K562 (cell line): ENCODE data around the gene KRT76. TPM values are rescaled to one million over a fixed set of nuclear protein-coding genes. Genes with fewer than 3 reads are reported as not detected.

Experiments
- ATAC-seq: fragments of 200-7000 bp; cut with Tn5 transposase; 3 replicates; pipeline ENCODE4 v1.9.1; 2020; ENCODE audit warnings: moderate library complexity
- BruUV-seq: library from RNA; stranded (reverse); fragments of 400-500 nt; replicated peaks from 2 replicates; lab custom pipeline; 2021; lab: Mats Ljungman, UMichigan
- CTCF ChIA-PET: fragments of 300-600 bp; formaldehyde crosslinking; extraction: SDS; loops from one replicate; lab custom pipeline; 2021; ENCODE audit warnings: low intra/inter-chr PET ratio; lab: Yijun Ruan, JAX
- POLR2A ChIA-PET: fragments of 300-600, 350-650 bp; sonication (Branson Sonifier 250); formaldehyde crosslinking; extraction: SDS; loops from one replicate; lab custom pipeline; 2021; ENCODE audit warnings: antibody characterized with exemption, inconsistent platforms; lab: Yijun Ruan, JAX
- DNase-seq, 4 experiments: peaks; one replicate each; pipeline versions ENCODE4 v3.0.0 to v3.0.0-alpha.2; 2011 to 2018; ENCODE audit warnings: low spot score in 3 of 4, mixed read lengths in 3 of 4; ENCODE audit errors: extremely low read depth in 1 of 4
- FAIRE-seq: peaks from 2 replicates; lab custom pipeline; 2011; peaks lifted over from hg19 to GRCh38; lab: Jason Lieb, UNC
- H2AFZ ChIP-seq: 2 replicates; pipeline ENCODE4 v1.6.0; 2011; ENCODE audit warnings: low read depth, low read length, control low read depth, inconsistent platforms
- H3K27ac ChIP-seq: fragments of 200-600 bp; 3 replicates; pipeline ENCODE4 v1.8.0; 2011; ENCODE audit warnings: low read depth, mild to moderate bottlenecking, control low read depth, inconsistent platforms, low read length, moderate library complexity, mixed read lengths; ENCODE audit errors: extremely low read depth
- H3K27me3 ChIP-seq, 2 experiments: fragments of 300-600 bp in 1 of 2; 2 replicates in 1 of 2; 3 replicates in 1 of 2; pipeline versions ENCODE4 v1.6.0 to v1.8.0; 2011; ENCODE audit warnings: inconsistent platforms in 2 of 2, low read length in 2 of 2, mild to moderate bottlenecking in 1 of 2, mixed read lengths in 1 of 2, moderate library complexity in 1 of 2; ENCODE audit not compliant: control insufficient read depth in 2 of 2, insufficient read depth in 2 of 2
- H3K36me3 ChIP-seq: fragments of 300-600 bp; 3 replicates; pipeline ENCODE4 v1.8.0; 2011; ENCODE audit warnings: mild to moderate bottlenecking, low read length, inconsistent platforms; ENCODE audit not compliant: control insufficient read depth, insufficient read depth
- H3K4me1 ChIP-seq, 2 experiments: fragments of 200-600 bp in 1 of 2; replicated peaks in 1 of 2; 2 replicates in 1 of 2; 3 replicates in 1 of 2; pipeline versions ENCODE4 v1.5.1 to v1.8.0; 2011; ENCODE audit warnings: inconsistent platforms in 2 of 2, low read length in 2 of 2, mild to moderate bottlenecking in 1 of 2, mixed read lengths in 1 of 2, moderate library complexity in 1 of 2; ENCODE audit not compliant: control insufficient read depth in 2 of 2, insufficient read depth in 2 of 2
- H3K4me2 ChIP-seq: 2 replicates; pipeline ENCODE4 v1.6.1; 2011; ENCODE audit warnings: low read length, control low read depth, inconsistent platforms, mixed read lengths; ENCODE audit not compliant: insufficient read depth
- H3K4me3 ChIP-seq: fragments of 200-600 bp; sonication (generic), shearing (Covaris generic); 2 replicates; pipeline ENCODE4 v1.5.1; 2016; ENCODE audit warnings: control low read depth, inconsistent platforms
- H3K79me2 ChIP-seq: fragments of 200-600 bp; 3 replicates; pipeline ENCODE4 v1.8.0; 2011; ENCODE audit warnings: low read length, inconsistent platforms; ENCODE audit not compliant: control insufficient read depth, insufficient read depth
- H3K9ac ChIP-seq, 2 experiments: 2 replicates each; pipeline versions ENCODE4 v1.6.0 to v1.6.1; 2011; ENCODE audit warnings: low read depth in 2 of 2, low read length in 2 of 2, control low read depth in 1 of 2, inconsistent platforms in 1 of 2, mild to moderate bottlenecking in 1 of 2, mixed read lengths in 1 of 2; ENCODE audit not compliant: insufficient read depth in 1 of 2
- H3K9me1 ChIP-seq: one replicate; pipeline ENCODE4 v1.6.0; 2011; ENCODE audit warnings: inconsistent platforms, mild to moderate bottlenecking, low read length, moderate library complexity; ENCODE audit not compliant: control insufficient read depth, insufficient read depth
- H3K9me3 ChIP-seq: replicated peaks from 2 replicates; pipeline ENCODE4 v1.5.1; 2011; ENCODE audit warnings: low read depth, low read length, inconsistent platforms; ENCODE audit not compliant: control insufficient read depth, insufficient read depth
- H4K20me1 ChIP-seq: replicated peaks from 2 replicates; pipeline ENCODE4 v1.6.1; 2011; ENCODE audit warnings: low read length, inconsistent platforms, mixed read lengths; ENCODE audit not compliant: control insufficient read depth, insufficient read depth
- BRCA1 ChIP-seq, 2 experiments: fragments of 450-650 bp in 1 of 2; sonication (generic) in 1 of 2; formaldehyde crosslinking in 1 of 2; IDR thresholded peaks; 2 replicates each; pipeline versions ENCODE4 v1.5.0 to v1.6.1; 2017 to 2020; ENCODE audit warnings: mild to moderate bottlenecking in 1 of 2, missing genetic modification reagents in 1 of 2
- ELF2 ChIP-seq: fragments of 250-450 bp; sonication (Bioruptor Pico); IDR thresholded peaks from 2 replicates; pipeline ENCODE4 v1.5.0; 2021; ENCODE audit warnings: mild to moderate bottlenecking
- FOS ChIP-seq: IDR thresholded peaks from 3 replicates; pipeline ENCODE4 v1.6.1; 2011; ENCODE audit not compliant: insufficient read length; ENCODE audit errors: extremely low read depth
- HDGF ChIP-seq: fragments of 450-650 bp; IDR thresholded peaks from 2 replicates; pipeline ENCODE4 v1.6.1; 2016
- KAT2B ChIP-seq: IDR thresholded peaks from one replicate; pipeline ENCODE4 v1.6.1; 2012; ENCODE audit warnings: low read depth, mild to moderate bottlenecking, control low read depth, inconsistent platforms, low read length, moderate library complexity
- NFYB ChIP-seq: IDR thresholded peaks from 2 replicates; pipeline ENCODE4 v1.6.1; 2011; ENCODE audit warnings: mild to moderate bottlenecking, moderate library complexity; ENCODE audit not compliant: insufficient read length; ENCODE audit errors: extremely low read depth
- PTBP1 ChIP-seq: fragments of 200-400 bp; formaldehyde crosslinking; IDR thresholded peaks from 2 replicates; pipeline ENCODE4 v1.6.1; 2017; ENCODE audit warnings: low read depth, low read length
- RFX7 ChIP-seq: fragments of 250-450 bp; sonication (Bioruptor Pico); IDR thresholded peaks from 2 replicates; pipeline ENCODE4 v1.5.1; 2021; ENCODE audit warnings: mild to moderate bottlenecking
- ZEB2 ChIP-seq: fragments of 450-650 bp; IDR thresholded peaks from 2 replicates; pipeline ENCODE4 v1.6.1; 2016
- ZNF311 ChIP-seq: fragments of 250-450 bp; sonication (Bioruptor Pico); IDR thresholded peaks from 2 replicates; pipeline ENCODE4 v1.4.0; 2020; ENCODE audit warnings: mild to moderate bottlenecking, moderate library complexity
- WGBS: fragments of 100-300 bp; shearing (Covaris generic); methylation state at CpG from one replicate; pipeline ENCODE4 v1.1.6; 2016; ENCODE audit warnings: low coverage, mixed read lengths; ENCODE audit not compliant: insufficient coverage; ENCODE audit errors: missing lambda C conversion rate; 5-methylcytosine and 5-hydroxymethylcytosine counted together
- in situ Hi-C: fragments of 300-500 bp; cut with MboI; formaldehyde crosslinking; loops from 4 replicates; pipeline ENCODE4 v1.15.0; 2018; ENCODE audit warnings: inconsistent platforms, mixed read lengths
- intact Hi-C: fragments of 100-400 bp; cut with micrococcal nuclease; formaldehyde crosslinking; loops from 2 replicates; pipeline ENCODE4 v1.14.2; 2022
- polyA plus RNA-seq, 8 experiments: library from polyadenylated mRNA; depleted of rRNA in 4 of 8; stranded (reverse) in 5 of 8; unstranded in 3 of 8; fragments of >200 nt; fragmentation: Nextera tagmentation in 2 of 8; fragmentation: Illumina TruSeq in 1 of 8; extraction: Ambion mirVana in 2 of 8; extraction: Trizol in 1 of 8; gene quantifications; 2 replicates each; pipeline versions ENCODE4 v1.2.1 to v1.2.3, GENCODE V29; 2011 to 2014; ENCODE audit warnings: inconsistent platforms in 1 of 8, missing spikeins in 1 of 8
- total RNA-seq, 7 experiments: library from RNA; depleted of rRNA in 6 of 7; stranded (reverse); fragments of >200 nt in 6 of 7; fragmentation: Illumina TruSeq in 2 of 7; extraction: Trizol in 2 of 7; gene quantifications; 2 replicates each; pipeline versions ENCODE4 v1.2.1 to v1.2.3, GENCODE V29; 2011 to 2021; ENCODE audit warnings: low replicate concordance in 1 of 7
- TF ChIP-seq, protein P1 (sequence below): fragments of 450-650 bp; IDR thresholded peaks from 2 replicates; pipeline ENCODE4 v1.6.1; 2016; ENCODE audit warnings: mild to moderate bottlenecking
- TF ChIP-seq, protein P2 (sequence below): fragments of 250-450 bp; sonication (Bioruptor Pico); IDR thresholded peaks from 2 replicates; pipeline ENCODE4 v1.4.0; 2020

The KRT76 gene
- total and polyA plus RNA-seq, 9 of the 15 experiments (the other 6 are each of a cell fraction or from before 2014, with no cell fraction given), result not detected

DNA sequence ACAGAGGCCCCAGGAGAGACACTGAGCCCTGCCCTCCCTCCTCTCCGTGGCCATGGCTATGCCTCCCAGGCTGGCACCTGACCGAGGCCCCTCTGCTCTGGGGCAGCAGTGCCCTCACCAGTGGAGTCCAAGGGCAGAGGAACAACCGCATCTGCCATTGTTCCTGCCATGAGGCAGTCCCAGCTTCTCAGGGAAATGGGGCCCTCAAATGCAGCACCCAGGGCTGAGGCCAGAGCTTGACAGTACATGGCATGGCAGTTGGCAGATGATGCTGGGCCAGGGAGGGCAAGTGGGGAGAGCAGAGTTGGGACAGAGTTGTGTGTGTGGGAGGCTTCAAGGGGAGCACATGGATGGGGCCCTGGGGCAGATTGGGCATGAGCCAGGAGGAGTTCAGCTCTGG lies 52.8 kb downstream of the KRT76 start:
- TF ChIP-seq NFYB (no peak), KAT2B (no peak), ZNF311 (CRISPR knock-in tag) (no peak), HDGF (no peak), FOS (no peak), ZEB2 (no peak), RFX7 (CRISPR knock-in tag) (no peak), PTBP1 (no peak), ELF2 (CRISPR knock-in tag) (no peak), BRCA1 (IDR thresholded peaks at IDR 0.05) (no peak), BRCA1 (CRISPR knock-in tag; IDR thresholded peaks at IDR 0.05) (no peak)
- TF ChIP-seq, protein P1, sequence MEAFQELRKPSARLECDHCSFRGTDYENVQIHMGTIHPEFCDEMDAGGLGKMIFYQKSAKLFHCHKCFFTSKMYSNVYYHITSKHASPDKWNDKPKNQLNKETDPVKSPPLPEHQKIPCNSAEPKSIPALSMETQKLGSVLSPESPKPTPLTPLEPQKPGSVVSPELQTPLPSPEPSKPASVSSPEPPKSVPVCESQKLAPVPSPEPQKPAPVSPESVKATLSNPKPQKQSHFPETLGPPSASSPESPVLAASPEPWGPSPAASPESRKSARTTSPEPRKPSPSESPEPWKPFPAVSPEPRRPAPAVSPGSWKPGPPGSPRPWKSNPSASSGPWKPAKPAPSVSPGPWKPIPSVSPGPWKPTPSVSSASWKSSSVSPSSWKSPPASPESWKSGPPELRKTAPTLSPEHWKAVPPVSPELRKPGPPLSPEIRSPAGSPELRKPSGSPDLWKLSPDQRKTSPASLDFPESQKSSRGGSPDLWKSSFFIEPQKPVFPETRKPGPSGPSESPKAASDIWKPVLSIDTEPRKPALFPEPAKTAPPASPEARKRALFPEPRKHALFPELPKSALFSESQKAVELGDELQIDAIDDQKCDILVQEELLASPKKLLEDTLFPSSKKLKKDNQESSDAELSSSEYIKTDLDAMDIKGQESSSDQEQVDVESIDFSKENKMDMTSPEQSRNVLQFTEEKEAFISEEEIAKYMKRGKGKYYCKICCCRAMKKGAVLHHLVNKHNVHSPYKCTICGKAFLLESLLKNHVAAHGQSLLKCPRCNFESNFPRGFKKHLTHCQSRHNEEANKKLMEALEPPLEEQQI, result no peak
- TF ChIP-seq, protein P2, sequence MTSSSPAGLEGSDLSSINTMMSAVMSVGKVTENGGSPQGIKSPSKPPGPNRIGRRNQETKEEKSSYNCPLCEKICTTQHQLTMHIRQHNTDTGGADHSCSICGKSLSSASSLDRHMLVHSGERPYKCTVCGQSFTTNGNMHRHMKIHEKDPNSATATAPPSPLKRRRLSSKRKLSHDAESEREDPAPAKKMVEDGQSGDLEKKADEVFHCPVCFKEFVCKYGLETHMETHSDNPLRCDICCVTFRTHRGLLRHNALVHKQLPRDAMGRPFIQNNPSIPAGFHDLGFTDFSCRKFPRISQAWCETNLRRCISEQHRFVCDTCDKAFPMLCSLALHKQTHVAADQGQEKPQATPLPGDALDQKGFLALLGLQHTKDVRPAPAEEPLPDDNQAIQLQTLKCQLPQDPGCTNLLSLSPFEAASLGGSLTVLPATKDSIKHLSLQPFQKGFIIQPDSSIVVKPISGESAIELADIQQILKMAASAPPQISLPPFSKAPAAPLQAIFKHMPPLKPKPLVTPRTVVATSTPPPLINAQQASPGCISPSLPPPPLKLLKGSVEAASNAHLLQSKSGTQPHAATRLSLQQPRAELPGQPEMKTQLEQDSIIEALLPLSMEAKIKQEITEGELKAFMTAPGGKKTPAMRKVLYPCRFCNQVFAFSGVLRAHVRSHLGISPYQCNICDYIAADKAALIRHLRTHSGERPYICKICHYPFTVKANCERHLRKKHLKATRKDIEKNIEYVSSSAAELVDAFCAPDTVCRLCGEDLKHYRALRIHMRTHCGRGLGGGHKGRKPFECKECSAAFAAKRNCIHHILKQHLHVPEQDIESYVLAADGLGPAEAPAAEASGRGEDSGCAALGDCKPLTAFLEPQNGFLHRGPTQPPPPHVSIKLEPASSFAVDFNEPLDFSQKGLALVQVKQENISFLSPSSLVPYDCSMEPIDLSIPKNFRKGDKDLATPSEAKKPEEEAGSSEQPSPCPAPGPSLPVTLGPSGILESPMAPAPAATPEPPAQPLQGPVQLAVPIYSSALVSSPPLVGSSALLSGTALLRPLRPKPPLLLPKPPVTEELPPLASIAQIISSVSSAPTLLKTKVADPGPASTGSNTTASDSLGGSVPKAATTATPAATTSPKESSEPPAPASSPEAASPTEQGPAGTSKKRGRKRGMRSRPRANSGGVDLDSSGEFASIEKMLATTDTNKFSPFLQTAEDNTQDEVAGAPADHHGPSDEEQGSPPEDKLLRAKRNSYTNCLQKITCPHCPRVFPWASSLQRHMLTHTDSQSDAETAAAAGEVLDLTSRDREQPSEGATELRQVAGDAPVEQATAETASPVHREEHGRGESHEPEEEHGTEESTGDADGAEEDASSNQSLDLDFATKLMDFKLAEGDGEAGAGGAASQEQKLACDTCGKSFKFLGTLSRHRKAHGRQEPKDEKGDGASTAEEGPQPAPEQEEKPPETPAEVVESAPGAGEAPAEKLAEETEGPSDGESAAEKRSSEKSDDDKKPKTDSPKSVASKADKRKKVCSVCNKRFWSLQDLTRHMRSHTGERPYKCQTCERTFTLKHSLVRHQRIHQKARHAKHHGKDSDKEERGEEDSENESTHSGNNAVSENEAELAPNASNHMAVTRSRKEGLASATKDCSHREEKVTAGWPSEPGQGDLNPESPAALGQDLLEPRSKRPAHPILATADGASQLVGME, result no peak
- H3K9me3 ChIP-seq, result no peaks in the 10 kb centered on the region
- H2AFZ ChIP-seq, result no peak overlapping the region
- WGBS, result 0% methylated on average over 3 of the region's 3 CpGs
- DNase-seq (no peak), ATAC-seq (no peak), FAIRE-seq (no peak)
- intact Hi-C loops (no loop called here), in situ Hi-C loops (no loop called here)
- H3K79me2 ChIP-seq, result no peaks in the 10 kb centered on the region
- ChIA-PET CTCF (no interaction called here), POLR2A (no interaction called here)
- no peak overlapping the region for H3K4me2 ChIP-seq
- no peaks in the 10 kb centered on the region for H4K20me1 ChIP-seq
- peaks cover 12 to 43% of the 10 kb centered on the region in 2 experiments for H3K27me3 ChIP-seq
- H3K4me1 ChIP-seq, result no peaks in the 10 kb centered on the region
- H3K9ac ChIP-seq, result no peak overlapping the region
- H3K4me3 ChIP-seq, result no peak overlapping the region
- BruUV-seq, result no TSS peak
- no peaks in the 10 kb centered on the region for H3K36me3 ChIP-seq
- H3K27ac ChIP-seq, result no peak overlapping the region
- H3K9me1 ChIP-seq, result no peaks in the 10 kb centered on the region
